CD4-positive, alpha-beta T cell treated with Interleukin-6 at 100 ng/mL for 8 hours (primary cell): ENCODE results near the gene GALNT3.

Experiments used
- DNase-seq: peaks from one replicate; pipeline ENCODE4 v3.0.0-alpha.2; 2020; ENCODE audit warnings: mixed read lengths, low spot score

The GALNT3 gene

DNA sequence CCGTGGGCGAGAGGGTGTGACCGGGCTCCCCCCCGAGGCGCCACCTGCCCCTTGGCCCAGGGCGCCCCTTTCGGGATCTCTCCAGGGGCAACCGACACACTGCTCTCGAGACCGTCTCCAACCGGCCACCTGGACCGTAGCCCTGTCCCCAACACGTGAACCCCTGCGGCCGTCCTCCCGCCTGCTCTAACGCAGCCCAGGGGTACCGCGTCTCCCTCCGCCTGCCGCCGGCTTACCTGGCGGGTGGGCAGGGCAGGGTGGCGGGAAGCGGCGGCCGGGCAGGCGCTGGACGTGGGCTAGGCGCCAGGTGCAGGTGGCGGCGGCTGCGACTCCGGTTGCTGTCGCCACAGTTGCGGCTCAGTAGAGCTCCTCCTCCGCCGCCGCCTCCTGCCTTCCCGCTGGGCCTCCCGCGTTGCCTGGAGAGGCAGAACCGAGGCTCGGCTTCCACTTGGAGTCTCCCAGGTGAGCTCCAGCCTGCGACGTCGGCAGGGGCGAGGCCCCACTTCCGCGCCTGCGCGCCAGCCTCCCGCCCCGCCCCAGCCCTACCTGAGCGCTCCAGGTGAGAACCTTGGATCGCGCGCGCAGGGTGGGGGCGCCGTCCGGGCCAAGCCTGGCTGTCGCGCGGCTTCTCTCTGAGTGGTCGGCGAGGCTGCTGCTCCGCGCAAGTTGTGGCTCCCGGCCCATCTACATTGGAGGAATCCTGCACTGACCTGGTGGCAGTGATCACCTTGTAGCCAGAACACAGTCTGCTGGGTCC is at the start of gene GALNT3:
TSS of gene GALNT3 (minus strand) at position 469 of the 757 bp plus-strand sequence. CDS start 23,547 bp downstream, outside the sequence.
- DNase-seq = peak; percentile 10

DNA sequence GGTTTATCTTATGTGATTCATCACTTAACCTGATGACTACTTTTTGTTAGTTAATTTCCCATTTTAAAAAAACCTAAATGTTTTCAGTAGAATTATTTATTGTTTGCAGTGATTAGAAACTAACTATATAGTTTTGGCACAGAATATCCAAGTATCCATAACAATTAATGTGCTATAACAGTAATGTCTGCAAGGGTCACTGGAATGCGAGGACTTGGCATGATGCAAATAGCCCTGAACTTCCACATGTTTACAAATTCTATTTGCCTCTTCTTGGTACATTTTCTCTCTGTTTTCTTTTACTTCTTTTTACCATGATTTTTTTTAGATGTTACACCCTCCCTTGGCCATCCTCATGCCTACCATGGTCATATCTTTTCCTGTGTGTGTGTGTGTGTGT is 49.3 kb upstream of the GALNT3 start:
- DNase-seq = no peak

DNA sequence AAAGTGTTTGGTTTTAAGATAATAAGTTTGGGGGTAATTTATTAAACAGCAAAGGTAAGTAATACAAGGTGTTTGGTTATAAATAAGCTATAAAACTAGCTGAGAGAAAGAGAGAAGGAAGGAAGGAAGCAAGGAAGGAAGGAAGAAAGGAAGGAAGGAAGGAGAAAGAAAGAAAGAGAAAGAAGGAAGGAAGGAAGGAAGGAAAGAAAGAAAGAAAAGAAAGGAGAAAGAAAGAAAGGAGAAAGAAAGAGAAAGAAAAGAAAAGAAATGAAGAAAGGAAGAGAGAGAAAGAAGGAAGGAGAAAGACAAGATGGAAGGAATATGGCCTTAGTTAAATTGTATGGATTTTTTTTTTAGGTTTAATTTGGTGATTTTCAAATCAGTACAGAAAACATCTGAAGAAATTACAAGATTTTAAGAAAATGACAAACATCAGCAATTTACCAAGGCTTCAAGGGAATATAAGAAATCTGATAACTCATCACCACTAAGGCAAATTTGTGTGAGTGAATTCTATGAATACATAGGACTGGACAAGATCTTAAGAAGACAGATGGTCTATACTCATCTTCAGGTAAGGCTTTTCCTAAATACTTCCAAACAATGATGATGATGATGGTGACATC is 46.4 kb upstream of the GALNT3 start:
- DNase-seq = no peak

DNA sequence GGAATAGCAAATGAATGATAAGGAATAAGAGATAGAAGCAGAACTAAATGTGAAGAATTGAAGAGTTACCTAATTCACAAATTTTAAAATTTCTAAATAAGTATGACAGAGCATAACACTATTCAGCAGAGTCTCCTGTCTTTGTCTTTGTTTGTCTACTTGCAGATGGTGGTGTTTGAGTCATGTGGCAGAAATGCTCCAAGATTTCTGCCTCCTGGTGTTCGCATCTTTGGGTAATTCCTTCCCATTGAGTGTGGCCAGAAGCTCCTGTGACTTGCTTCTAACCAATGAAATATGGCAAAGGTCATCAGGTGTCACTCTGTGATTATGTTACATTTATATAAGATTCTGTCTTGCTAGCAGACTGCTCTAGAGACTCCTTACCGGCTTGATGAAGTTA is 45.6 kb upstream of the GALNT3 start:
- no peak for DNase-seq

DNA sequence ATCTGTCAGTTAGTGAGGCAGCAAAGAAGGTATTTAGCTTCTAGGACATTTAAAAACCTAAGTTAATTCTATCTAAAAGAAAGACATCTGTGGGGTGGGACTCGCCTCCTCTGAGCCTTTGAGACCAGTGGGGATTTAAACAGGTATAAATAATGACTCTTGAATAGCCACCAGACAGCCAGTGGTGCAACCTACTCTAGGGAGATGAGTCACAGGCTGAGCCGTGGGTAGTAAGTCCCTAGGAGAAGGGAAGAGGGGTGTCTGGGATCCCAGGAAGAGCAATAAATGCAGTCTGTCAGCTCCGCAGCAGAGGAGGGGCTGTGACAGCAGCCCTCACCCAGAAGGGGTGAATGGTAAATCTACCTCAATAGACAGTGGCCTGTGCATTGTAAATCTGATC is 43.1 kb upstream of the GALNT3 start:
- no peak for DNase-seq

DNA sequence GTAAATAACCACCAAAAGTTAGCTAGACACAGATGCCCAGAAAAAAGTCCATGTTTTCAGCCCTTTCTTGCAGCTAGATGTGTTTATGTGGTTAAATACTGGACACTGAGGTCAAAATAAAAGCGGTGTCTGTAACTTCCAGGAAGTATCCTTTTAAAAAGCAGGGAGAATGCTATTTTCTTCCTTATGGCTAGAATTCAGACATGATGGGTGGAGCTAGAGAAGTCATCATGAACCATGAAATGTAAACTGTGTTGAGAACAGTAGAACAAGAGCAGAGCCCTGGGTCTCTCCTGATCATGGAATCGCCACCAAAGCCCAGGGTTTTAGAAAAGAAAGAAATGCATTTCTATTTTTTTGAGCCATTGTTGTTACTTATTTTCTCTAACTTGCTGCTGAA is 41.3 kb upstream of the GALNT3 start:
- DNase-seq = no peak

DNA sequence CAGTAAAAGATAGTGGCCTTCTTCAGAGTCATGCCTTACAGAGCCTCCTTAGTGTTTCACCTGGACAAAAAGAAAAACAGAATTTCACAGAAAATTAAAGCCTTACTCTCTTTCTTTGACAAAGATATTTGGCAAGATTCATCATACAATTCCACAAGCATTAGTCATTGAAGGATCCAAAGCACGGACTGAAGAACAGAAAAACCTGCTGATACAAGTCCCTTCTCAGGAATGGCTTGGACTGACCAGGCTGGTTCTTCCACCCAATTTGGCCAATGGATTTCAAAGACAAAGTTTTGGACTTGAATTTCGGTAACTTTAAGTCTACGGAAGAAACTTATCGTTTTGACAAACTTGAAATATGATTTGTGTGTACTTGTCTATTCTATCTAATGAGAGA is 39.1 kb upstream of the GALNT3 start:
- no peak for DNase-seq

DNA sequence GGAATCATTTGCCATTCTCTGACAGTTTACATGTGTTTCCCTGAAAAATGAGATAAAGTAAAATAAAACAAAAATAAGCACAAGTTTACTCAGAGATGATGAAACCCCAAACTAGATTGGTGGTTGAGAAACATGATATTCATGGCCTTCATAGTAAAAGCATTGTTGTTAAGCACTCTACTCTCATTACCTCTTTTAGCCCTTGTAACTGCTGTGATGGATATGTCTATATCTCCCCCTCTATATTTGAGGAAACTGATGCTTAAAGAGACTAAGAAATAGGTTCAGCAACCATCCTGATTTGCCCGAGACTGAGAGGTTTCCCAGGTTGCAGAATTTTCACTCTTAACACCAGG is 33.9 kb upstream of the GALNT3 start:
- no peak for DNase-seq

DNA sequence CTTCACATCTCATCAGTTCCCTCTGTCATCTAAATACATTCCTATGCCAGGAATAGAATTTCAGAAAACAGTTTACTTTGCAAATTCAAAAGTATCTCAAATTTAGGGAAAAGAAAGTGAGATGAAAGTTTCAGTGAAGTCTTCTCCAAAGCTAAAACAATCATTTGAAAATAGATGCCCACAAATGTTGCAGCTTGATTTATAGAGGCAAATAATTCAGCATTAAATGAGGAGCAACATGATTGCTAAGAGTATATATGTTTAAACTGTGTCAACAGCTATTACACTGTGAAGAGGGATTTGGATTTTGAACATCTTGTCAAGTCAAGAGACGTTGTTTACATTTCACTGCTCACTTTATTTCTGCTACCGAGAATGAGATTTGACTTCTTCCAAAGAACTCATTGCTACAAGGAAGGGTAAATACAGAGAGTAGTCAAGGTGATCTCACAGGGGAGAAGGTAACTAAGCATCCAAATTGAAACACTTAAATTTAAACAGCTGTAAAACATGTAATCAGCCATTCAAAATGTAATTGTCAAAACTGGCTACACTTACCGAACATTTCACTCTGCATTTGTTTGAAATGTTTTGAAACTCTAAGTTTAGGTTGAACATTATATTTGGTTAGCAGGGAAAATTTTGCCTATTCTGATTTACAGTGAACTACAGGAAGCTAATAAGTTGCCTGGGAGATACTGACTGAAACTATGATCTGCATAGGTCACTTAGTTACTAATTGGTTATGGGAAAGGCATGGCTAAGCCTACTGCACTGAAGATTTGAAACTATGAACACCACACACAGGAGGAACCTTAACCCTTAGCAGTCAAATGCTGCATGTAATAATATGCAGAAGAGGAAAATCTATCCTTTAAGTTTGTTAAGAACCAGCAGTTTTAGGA is 33.2 kb upstream of the GALNT3 start:
- no peak for DNase-seq

DNA sequence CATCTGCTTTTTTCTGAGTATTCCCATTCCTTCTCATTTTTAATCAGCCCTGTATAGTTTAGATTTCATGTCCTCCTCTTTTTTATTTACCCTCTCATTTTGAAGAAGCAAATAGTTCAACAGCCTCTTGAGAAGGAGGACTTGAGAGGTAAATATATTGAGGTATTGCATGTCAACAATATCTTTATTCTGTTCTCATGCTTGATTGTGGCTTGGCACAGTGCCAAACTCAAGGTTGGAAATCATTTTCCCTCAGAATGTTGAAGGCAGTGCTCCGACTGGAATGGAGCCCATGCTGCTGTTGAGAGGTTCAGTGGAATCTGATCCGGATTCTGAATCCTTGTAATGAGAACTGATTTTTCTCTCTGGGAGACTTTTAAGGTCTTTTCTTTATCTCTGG is 31.0 kb upstream of the GALNT3 start:
- no peak for DNase-seq

DNA sequence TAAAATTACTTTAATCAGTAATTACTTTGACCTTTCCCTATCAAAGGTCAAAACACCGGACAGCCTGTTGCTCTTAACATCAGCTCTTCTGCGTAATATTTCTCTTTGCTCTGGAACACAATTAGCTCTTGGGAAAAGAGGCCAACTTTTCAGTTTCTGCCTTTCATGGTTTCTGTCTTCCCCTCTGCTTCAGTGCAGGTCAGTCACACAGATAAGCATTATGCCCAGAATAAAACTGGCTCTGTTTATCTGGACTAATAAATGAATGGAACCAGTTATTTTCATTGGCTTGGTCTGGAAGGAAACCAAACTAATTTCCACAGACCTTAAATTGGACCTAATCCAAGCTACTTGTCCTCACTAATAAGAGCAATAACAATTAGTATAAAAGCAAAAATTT is 26.2 kb upstream of the GALNT3 start:
- no peak for DNase-seq

DNA sequence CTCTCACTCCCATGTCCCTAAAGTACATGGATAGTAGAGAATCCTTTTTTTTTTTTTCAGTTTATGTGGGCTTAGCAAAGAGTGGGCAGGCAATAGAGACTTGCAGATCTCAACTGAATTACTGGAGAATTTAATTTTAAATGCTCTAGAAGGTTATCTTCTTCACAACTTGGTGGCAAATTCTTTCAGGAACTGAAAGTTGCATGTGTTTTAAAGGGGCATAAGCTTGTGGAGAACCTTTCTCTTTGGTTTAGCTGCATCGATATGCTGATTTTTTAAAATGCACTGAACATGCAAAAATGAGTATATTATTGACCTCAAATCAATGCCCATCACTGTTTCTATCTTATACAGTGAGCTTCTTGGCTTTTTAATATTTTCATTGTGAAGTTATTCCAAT is 24.9 kb upstream of the GALNT3 start:
- DNase-seq = no peak

DNA sequence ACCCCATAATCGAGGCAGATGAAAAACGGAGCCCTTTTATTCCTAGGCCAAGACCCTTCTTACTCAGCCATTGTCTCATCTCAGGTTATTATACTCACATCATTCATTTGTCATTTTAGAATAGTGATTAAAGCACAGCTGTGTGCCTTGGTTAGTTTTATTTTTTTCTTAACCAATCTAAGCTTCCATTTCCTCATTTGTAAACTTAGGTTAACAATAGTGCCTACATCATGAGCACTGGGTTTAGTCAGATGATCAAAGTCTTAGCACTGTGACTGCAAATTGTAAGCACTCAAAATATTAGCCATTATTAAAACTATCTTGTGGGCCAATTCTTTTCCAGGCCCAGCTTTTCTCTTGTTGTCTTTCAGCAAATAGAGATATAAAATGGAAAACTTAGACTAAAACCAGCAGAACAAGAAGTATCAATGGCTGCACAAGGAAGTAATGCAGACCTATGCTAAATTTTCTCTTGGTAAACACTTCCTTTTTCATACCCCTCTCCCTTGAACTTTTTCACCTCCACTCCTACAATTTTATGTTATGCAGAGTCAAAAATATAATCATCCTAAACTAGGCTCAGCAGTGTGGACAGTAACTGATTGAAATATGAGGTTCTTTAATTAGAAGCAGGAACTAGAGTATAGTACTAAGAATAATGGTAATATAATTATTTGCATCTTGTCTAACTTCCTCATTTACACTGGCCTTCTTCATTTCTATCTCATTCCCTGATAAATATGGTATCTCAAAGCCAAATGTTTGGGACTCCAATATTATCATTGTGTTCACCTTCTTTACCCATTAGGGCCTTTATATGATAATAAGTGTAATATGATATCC is 21.5 kb upstream of the GALNT3 start:
- no peak for DNase-seq

DNA sequence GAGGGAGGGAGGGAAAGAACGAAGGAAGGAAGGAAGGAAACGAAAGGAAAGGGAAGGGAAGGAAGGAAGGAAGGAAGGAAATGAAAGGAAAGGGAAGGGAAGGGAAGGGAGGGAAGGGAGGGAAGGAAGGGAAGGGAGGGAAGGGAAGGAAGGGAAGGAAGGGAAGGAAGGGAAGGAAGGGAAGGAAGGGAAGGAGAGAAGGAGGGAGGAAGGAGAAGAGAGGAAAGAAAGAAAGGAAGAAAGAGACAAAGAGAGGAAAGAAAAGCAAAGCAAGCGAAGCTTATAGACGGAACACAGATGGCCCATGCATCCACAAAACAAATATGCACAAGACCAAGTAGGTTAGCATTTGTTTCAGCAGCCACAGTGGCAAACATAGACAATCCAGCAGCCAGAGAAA is 20.4 kb upstream of the GALNT3 start:
- no peak for DNase-seq

DNA sequence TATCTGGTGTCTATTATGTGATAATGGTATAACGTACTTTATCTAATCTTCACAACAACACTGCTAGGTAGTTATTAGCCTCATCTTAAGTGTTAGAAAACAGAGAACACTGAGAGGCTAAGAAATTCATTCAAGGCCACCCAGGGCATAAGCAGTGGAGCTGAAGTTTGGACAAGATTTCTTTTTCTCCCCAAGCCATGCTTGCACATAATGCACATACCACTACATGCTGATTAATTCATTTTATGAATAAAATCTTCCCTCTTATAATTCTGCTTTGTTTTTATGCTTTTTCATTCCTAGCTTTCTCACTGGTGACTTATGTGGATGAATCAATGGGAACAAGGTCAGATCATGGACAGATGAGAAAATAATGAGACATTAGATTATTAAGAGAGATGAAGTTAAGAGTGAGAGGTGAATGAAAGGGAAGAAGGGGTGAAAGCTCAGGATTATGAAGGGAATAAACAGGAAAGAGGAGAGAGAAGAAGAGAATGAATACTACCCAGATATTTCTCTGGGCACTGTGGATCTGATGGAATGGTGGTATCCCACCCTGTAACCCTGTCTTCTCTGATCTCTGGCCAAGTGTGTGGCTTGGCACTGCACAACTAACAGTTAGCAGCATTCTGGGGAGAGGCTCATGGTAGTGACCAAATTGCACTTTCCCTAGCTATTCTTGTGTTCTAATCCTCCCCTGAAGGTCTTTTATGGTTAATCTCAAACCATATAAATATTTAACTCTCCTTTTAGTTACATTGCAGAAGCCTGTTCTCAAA is 17.7 kb upstream of the GALNT3 start:
- no peak for DNase-seq

DNA sequence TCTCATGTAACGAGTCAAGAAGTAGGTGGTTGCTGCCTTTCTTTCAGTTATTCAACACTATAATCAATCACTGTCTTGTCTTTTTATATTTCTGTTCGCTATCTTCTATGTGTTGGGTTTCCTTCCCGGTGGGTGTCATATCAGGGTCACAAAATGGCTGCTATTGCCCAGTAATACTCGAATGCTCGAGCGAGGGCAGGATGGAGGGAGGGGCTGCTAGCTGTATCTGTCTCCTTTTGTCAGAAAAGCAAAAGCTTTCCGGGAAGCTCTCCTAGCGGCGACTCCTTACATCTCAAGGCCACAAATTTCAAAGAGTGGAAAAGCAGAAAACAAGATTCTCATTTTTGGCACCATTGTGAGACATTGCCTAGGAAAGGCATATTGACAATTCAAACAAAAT is 16.4 kb upstream of the GALNT3 start:
- no peak for DNase-seq

DNA sequence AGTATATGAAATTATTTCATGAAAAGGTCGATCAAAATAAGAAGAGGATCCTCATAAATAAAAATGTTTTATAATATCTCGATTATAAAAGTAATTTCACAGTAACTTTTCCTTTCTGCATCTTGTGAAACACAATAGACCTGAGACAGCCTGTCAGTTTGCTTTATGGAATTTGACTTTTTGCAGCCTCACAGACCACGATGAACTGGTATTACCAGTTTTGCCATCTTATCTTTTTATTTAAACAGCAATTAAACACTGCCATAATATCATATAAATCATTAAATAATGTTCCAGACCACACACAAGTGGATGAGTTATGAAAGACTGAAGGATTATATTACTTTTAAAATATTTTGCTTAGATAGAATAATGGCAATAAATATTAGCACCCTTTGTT is 10.7 kb upstream of the GALNT3 start:
- DNase-seq = no peak

DNA sequence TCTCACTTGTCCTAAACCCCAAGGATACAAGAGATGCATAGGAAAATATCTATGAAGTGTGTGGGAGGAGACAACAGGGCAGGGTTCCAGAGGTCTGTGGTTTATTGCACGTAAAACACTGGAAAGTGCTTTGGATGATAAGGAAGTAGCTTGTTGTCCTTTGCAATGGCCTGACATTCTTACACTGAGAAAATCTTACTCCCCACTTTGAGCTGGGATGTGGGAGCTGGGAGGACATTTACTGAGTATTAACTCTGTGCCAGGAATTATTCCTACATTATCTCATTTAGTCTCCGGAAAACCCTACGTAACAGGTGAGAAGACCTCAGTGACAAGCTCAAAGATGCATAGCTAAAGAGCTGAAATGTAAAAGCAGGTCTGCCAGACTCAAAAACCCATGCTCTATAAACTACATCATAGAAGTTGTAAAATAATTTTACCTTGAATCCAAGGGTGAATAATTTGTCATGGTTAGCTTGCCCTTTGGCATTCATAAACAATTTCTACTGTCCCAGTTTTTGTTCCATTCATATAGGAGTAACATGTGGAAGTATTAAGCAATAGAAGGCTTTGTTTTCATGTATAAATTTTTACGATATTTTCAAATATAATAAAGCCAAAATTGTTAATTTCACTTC is 9.2 kb upstream of the GALNT3 start:
- DNase-seq = no peak

DNA sequence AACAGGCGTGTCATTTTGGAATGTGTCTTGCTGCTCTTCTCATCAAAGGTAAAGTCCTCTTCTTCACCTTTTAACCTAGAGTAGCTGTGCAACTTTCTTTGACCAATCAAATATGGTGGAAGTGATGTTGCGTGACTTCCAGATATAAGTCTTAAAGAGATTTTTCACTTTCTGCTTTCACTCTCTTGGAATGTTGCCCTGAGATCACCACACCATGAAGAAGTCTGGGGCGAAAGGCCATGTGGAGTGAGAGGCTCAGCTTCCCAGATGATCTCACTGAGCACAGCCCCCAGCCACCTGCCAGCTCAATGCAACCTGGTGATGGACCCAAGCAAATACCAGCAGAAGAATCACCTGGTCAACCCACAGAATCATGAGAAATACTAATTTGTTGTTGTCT is 7.1 kb upstream of the GALNT3 start:
- no peak for DNase-seq

DNA sequence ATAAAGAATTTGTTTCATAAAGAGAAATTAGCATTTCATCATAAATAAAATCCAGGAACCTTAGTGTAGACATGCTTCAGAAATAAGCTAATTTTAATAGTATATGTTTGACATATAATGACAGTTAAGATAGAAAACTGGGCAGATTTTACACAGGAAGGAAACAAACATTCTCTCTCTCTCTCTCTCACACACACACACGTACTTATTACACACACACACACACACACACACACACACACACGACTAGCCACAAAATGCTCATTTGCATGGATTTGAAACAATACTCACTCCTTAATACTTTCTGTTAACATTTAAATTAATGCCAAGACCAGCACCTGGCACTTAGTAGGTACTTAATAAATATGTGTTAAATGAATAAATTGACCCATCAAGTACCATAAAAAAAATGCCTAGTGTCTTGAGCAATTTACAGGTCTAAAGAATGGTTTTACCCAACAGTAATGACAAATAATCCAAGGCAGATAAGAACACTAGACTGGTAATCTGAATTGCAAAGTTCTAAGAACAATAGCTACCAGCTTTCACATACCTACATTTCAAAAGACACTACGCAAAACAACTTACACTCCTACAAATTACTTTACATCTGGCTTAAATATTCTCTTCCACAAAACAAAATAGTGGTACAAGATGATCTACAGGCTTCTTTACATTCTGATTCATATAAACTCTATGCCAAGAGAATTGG is 2.9 kb upstream of the GALNT3 start:
- DNase-seq = no peak
